ENCODE measurements around the gene NPY4R2. TPM values are rescaled to one million over a fixed set of nuclear protein-coding genes. Genes with fewer than 3 reads are reported as not detected.
"Not testable (repeated sequence)": the region's sequence is repeated elsewhere in the genome, so short reads cannot be mapped to it uniquely, and the experiment has no call there.

The NPY4R2 gene
- not detected in 2 replicates for total RNA-seq

GRCh38 chr10:47918475-47918874, at the start of gene NPY4R2:
NPY4R2 (plus strand) TSS chr10:47918662; CDS start chr10:47921988, 3,326 bp downstream.
- H3K4me3 ChIP-seq (ENCODE audit: insufficient read depth, low read length); H3K27me3 ChIP-seq (ENCODE audit: insufficient read depth, low read length); H3K79me2 ChIP-seq (ENCODE audit: insufficient read depth, low read length); H3K27ac ChIP-seq (ENCODE audit: low read depth, low read length); H4K20me1 ChIP-seq (ENCODE audit: insufficient read depth, low read length); H3K9me3 ChIP-seq (ENCODE audit: low read depth, low read length); H2AFZ ChIP-seq (ENCODE audit: low read length); H3K4me2 ChIP-seq (ENCODE audit: insufficient read depth, low read length); H3K36me3 ChIP-seq (ENCODE audit: insufficient read depth, low read length); DNase-seq (ENCODE audit: insufficient read length, low spot score, missing footprints); H3K4me1 ChIP-seq (ENCODE audit: insufficient read depth, low read length): not testable (repeated sequence)

GRCh38 chr10:47870887-47871286, 47.6 kb upstream of the NPY4R2 start:
- H3K79me2 ChIP-seq (ENCODE audit: insufficient read depth, low read length); H3K9me3 ChIP-seq (ENCODE audit: low read depth, low read length); H3K27me3 ChIP-seq (ENCODE audit: insufficient read depth, low read length): not testable (repeated sequence)

GRCh38 chr10:47871485-47872180, 46.8 kb upstream of the NPY4R2 start:
- H3K9me3 ChIP-seq (ENCODE audit: low read depth, low read length); H3K27ac ChIP-seq (ENCODE audit: low read depth, low read length); H4K20me1 ChIP-seq (ENCODE audit: insufficient read depth, low read length); DNase-seq (ENCODE audit: insufficient read length, low spot score, missing footprints); H3K4me3 ChIP-seq (ENCODE audit: insufficient read depth, low read length); H3K36me3 ChIP-seq (ENCODE audit: insufficient read depth, low read length); H3K27me3 ChIP-seq (ENCODE audit: insufficient read depth, low read length); H3K4me2 ChIP-seq (ENCODE audit: insufficient read depth, low read length); H3K4me1 ChIP-seq (ENCODE audit: insufficient read depth, low read length); H3K79me2 ChIP-seq (ENCODE audit: insufficient read depth, low read length); H2AFZ ChIP-seq (ENCODE audit: low read length): not testable (repeated sequence)

More at GRCh38 chr10:47870887-47871286, 47.6 kb upstream of the NPY4R2 start:
- H3K27ac ChIP-seq (ENCODE audit: low read depth, low read length); H3K36me3 ChIP-seq (ENCODE audit: insufficient read depth, low read length); H3K4me1 ChIP-seq (ENCODE audit: insufficient read depth, low read length); DNase-seq (ENCODE audit: insufficient read length, low spot score, missing footprints); H3K4me2 ChIP-seq (ENCODE audit: insufficient read depth, low read length); H2AFZ ChIP-seq (ENCODE audit: low read length); H3K4me3 ChIP-seq (ENCODE audit: insufficient read depth, low read length); H4K20me1 ChIP-seq (ENCODE audit: insufficient read depth, low read length): not testable (repeated sequence)

- H3K4me2 ChIP-seq (ENCODE audit: insufficient read depth, low read length); DNase-seq (ENCODE audit: insufficient read length, low spot score, missing footprints): not testable (repeated sequence)
These were observed 46.2 kb upstream of the NPY4R2 start for GRCh38 chr10:47872236-47872635.

GRCh38 chr10:47884239-47884638, 34.2 kb upstream of the NPY4R2 start:
- not testable (repeated sequence) for H4K20me1 ChIP-seq (ENCODE audit: insufficient read depth, low read length); H2AFZ ChIP-seq (ENCODE audit: low read length); H3K27ac ChIP-seq (ENCODE audit: low read depth, low read length); H3K27me3 ChIP-seq (ENCODE audit: insufficient read depth, low read length); H3K9me3 ChIP-seq (ENCODE audit: low read depth, low read length); H3K4me3 ChIP-seq (ENCODE audit: insufficient read depth, low read length); H3K79me2 ChIP-seq (ENCODE audit: insufficient read depth, low read length); H3K4me2 ChIP-seq (ENCODE audit: insufficient read depth, low read length); H3K4me1 ChIP-seq (ENCODE audit: insufficient read depth, low read length); H3K36me3 ChIP-seq (ENCODE audit: insufficient read depth, low read length); DNase-seq (ENCODE audit: insufficient read length, low spot score, missing footprints)

More at GRCh38 chr10:47872236-47872635, 46.2 kb upstream of the NPY4R2 start:
- H3K4me3 ChIP-seq (ENCODE audit: insufficient read depth, low read length); H3K4me1 ChIP-seq (ENCODE audit: insufficient read depth, low read length); H3K36me3 ChIP-seq (ENCODE audit: insufficient read depth, low read length); H3K79me2 ChIP-seq (ENCODE audit: insufficient read depth, low read length); H4K20me1 ChIP-seq (ENCODE audit: insufficient read depth, low read length); H2AFZ ChIP-seq (ENCODE audit: low read length); H3K27me3 ChIP-seq (ENCODE audit: insufficient read depth, low read length); H3K27ac ChIP-seq (ENCODE audit: low read depth, low read length); H3K9me3 ChIP-seq (ENCODE audit: low read depth, low read length): not testable (repeated sequence)

GRCh38 chr10:47884934-47885333, 33.5 kb upstream of the NPY4R2 start:
- H3K27me3 ChIP-seq (ENCODE audit: insufficient read depth, low read length); H4K20me1 ChIP-seq (ENCODE audit: insufficient read depth, low read length); H3K9me3 ChIP-seq (ENCODE audit: low read depth, low read length); H2AFZ ChIP-seq (ENCODE audit: low read length); H3K36me3 ChIP-seq (ENCODE audit: insufficient read depth, low read length); H3K4me3 ChIP-seq (ENCODE audit: insufficient read depth, low read length); H3K4me2 ChIP-seq (ENCODE audit: insufficient read depth, low read length); H3K4me1 ChIP-seq (ENCODE audit: insufficient read depth, low read length); H3K79me2 ChIP-seq (ENCODE audit: insufficient read depth, low read length); H3K27ac ChIP-seq (ENCODE audit: low read depth, low read length); DNase-seq (ENCODE audit: insufficient read length, low spot score, missing footprints): not testable (repeated sequence)

- H3K4me1 ChIP-seq (ENCODE audit: insufficient read depth, low read length); H2AFZ ChIP-seq (ENCODE audit: low read length); H3K36me3 ChIP-seq (ENCODE audit: insufficient read depth, low read length); H3K79me2 ChIP-seq (ENCODE audit: insufficient read depth, low read length); DNase-seq (ENCODE audit: insufficient read length, low spot score, missing footprints); H3K4me3 ChIP-seq (ENCODE audit: insufficient read depth, low read length); H3K4me2 ChIP-seq (ENCODE audit: insufficient read depth, low read length); H3K27ac ChIP-seq (ENCODE audit: low read depth, low read length); H3K9me3 ChIP-seq (ENCODE audit: low read depth, low read length); H4K20me1 ChIP-seq (ENCODE audit: insufficient read depth, low read length); H3K27me3 ChIP-seq (ENCODE audit: insufficient read depth, low read length): not testable (repeated sequence)
These were observed 32.1 kb upstream of the NPY4R2 start for GRCh38 chr10:47886356-47886755.

- not testable (repeated sequence) for H3K27me3 ChIP-seq (ENCODE audit: insufficient read depth, low read length); H3K36me3 ChIP-seq (ENCODE audit: insufficient read depth, low read length); H3K9me3 ChIP-seq (ENCODE audit: low read depth, low read length); H3K4me1 ChIP-seq (ENCODE audit: insufficient read depth, low read length); H3K4me3 ChIP-seq (ENCODE audit: insufficient read depth, low read length); H4K20me1 ChIP-seq (ENCODE audit: insufficient read depth, low read length); H3K27ac ChIP-seq (ENCODE audit: low read depth, low read length); DNase-seq (ENCODE audit: insufficient read length, low spot score, missing footprints); H3K79me2 ChIP-seq (ENCODE audit: insufficient read depth, low read length); H2AFZ ChIP-seq (ENCODE audit: low read length); H3K4me2 ChIP-seq (ENCODE audit: insufficient read depth, low read length)
These were observed 31.6 kb upstream of the NPY4R2 start for GRCh38 chr10:47886827-47887226.

- H3K4me3 ChIP-seq (ENCODE audit: insufficient read depth, low read length); H4K20me1 ChIP-seq (ENCODE audit: insufficient read depth, low read length); H3K79me2 ChIP-seq (ENCODE audit: insufficient read depth, low read length); H3K27me3 ChIP-seq (ENCODE audit: insufficient read depth, low read length); H3K9me3 ChIP-seq (ENCODE audit: low read depth, low read length); H3K4me2 ChIP-seq (ENCODE audit: insufficient read depth, low read length); H3K4me1 ChIP-seq (ENCODE audit: insufficient read depth, low read length); H3K36me3 ChIP-seq (ENCODE audit: insufficient read depth, low read length); DNase-seq (ENCODE audit: insufficient read length, low spot score, missing footprints); H2AFZ ChIP-seq (ENCODE audit: low read length); H3K27ac ChIP-seq (ENCODE audit: low read depth, low read length): not testable (repeated sequence)
These were observed 27.7 kb upstream of the NPY4R2 start for GRCh38 chr10:47890737-47891136.

All from osteoblast (primary cell).